OCI-LY7 (cell line): ENCODE results near the gene FEZ2.

Experiments
- EZH2phosphoT487 ChIP-seq: fragments of 200-600 bp; sonication (generic); IDR thresholded peaks from 2 replicates; pipeline ENCODE4 v1.6.1; 2018; ENCODE audit warnings: low read depth, borderline replicate concordance, mild to moderate bottlenecking, mixed run types, antibody characterized with exemption, low read length, moderate library complexity, mixed read lengths
- TF ChIP-seq, protein P1 (sequence below): fragments of 200-600 bp; sonication (generic); conservative IDR thresholded peaks from 2 replicates; pipeline ENCODE4 v1.5.1; 2014; ENCODE audit warnings: mild to moderate bottlenecking, antibody characterized with exemption, low read length, moderate library complexity, mixed read lengths

DNA sequence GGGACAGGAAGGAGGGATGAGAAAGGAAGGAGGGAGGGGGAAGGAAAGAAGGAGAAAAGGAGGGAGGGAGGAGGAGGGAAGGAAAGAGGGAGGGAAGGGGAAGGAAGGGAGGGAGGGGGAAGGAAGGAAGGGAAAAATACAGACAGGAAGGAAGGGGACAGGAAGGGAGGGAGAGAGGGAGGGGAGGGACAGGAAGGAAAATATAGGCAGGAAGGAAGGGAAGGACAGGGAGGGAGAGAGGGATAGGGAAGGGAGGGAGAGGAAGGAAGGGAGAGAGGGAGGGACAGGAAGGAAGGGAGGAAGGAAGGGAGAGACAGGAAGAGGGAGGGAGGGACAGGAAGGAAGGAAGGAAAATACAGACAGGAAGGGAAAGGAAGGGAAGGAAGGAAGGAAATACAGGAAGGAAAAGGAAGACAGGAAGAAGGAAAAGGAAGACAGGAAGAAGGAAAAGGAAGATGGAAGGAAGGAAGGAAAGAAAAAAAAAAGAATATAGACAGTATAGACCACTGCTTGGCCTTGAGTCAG is 63.6 kb downstream of the FEZ2 start:
- TF ChIP-seq, protein P1, sequence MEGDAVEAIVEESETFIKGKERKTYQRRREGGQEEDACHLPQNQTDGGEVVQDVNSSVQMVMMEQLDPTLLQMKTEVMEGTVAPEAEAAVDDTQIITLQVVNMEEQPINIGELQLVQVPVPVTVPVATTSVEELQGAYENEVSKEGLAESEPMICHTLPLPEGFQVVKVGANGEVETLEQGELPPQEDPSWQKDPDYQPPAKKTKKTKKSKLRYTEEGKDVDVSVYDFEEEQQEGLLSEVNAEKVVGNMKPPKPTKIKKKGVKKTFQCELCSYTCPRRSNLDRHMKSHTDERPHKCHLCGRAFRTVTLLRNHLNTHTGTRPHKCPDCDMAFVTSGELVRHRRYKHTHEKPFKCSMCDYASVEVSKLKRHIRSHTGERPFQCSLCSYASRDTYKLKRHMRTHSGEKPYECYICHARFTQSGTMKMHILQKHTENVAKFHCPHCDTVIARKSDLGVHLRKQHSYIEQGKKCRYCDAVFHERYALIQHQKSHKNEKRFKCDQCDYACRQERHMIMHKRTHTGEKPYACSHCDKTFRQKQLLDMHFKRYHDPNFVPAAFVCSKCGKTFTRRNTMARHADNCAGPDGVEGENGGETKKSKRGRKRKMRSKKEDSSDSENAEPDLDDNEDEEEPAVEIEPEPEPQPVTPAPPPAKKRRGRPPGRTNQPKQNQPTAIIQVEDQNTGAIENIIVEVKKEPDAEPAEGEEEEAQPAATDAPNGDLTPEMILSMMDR: no peak
- TF ChIP-seq EZH2phosphoT487: no peak
